PFSK-1 (cell line): Measurements from ENCODE around the gene AGBL3.

Experiments used
- FOXP2 ChIP-seq: optimal IDR thresholded peaks from 2 replicates; pipeline ENCODE3; 2011; ENCODE audit warnings: borderline replicate concordance, control low read depth, inconsistent platforms; ENCODE audit not compliant: insufficient read depth; ENCODE audit errors: extremely low read length, extremely low read depth
- POLR2AphosphoS5 ChIP-seq: IDR thresholded peaks from 2 replicates; pipeline ENCODE4 v1.6.1; 2012; ENCODE audit warnings: low read depth, mild to moderate bottlenecking, control low read depth, low read length, moderate library complexity
- SIN3A ChIP-seq: IDR thresholded peaks from 2 replicates; pipeline ENCODE4 v1.6.1; 2012; ENCODE audit warnings: mild to moderate bottlenecking, low read length, moderate library complexity, borderline replicate concordance; ENCODE audit not compliant: insufficient read depth
- TAF1 ChIP-seq: IDR thresholded peaks from 2 replicates; pipeline ENCODE4 v1.6.1; 2012; ENCODE audit warnings: low read length, control low read depth, borderline replicate concordance; ENCODE audit not compliant: insufficient read depth
- TF ChIP-seq, protein P1 (sequence below), 2 experiments: IDR thresholded peaks; 2 replicates each; pipeline versions ENCODE4 v1.6.1 to v1.8.0; 2011 to 2012; ENCODE audit warnings: low read depth in 2 of 2, low read length in 2 of 2, control low read depth in 1 of 2, inconsistent platforms in 1 of 2, mild to moderate bottlenecking in 1 of 2, moderate library complexity in 1 of 2; ENCODE audit not compliant: insufficient read depth in 1 of 2

AGBL3 gene

DNA sequence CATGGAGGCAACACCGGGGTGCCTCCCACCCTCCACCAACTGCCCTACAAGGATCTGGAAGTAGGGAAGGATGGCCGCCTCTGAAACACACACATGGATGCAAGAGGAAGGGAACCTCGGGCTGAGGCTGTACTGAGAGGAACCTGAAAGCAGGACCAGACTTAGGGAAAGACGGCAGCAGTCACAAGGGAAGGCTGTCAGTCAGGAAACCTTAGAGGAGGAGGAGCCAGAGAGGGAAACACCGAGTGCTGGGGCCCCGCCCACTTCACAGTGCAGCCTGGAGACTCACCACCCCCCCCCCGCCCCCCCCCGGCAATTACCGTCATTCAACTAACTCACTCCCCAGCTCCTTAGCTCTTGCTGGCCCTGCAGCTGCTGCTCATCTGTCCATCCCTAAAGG, 181.7 kb downstream of the AGBL3 start:
- TF ChIP-seq TAF1 = no peak
- no peak for TF ChIP-seq FOXP2
- TF ChIP-seq SIN3A = no peak
- TF ChIP-seq, protein P1, sequence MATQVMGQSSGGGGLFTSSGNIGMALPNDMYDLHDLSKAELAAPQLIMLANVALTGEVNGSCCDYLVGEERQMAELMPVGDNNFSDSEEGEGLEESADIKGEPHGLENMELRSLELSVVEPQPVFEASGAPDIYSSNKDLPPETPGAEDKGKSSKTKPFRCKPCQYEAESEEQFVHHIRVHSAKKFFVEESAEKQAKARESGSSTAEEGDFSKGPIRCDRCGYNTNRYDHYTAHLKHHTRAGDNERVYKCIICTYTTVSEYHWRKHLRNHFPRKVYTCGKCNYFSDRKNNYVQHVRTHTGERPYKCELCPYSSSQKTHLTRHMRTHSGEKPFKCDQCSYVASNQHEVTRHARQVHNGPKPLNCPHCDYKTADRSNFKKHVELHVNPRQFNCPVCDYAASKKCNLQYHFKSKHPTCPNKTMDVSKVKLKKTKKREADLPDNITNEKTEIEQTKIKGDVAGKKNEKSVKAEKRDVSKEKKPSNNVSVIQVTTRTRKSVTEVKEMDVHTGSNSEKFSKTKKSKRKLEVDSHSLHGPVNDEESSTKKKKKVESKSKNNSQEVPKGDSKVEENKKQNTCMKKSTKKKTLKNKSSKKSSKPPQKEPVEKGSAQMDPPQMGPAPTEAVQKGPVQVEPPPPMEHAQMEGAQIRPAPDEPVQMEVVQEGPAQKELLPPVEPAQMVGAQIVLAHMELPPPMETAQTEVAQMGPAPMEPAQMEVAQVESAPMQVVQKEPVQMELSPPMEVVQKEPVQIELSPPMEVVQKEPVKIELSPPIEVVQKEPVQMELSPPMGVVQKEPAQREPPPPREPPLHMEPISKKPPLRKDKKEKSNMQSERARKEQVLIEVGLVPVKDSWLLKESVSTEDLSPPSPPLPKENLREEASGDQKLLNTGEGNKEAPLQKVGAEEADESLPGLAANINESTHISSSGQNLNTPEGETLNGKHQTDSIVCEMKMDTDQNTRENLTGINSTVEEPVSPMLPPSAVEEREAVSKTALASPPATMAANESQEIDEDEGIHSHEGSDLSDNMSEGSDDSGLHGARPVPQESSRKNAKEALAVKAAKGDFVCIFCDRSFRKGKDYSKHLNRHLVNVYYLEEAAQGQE (IDR thresholded peaks at IDR 0.05; ENCODE audit: insufficient read depth in 1 of 2, low read depth in 2 of 2, low read length in 2 of 2) = no peak
- no peak for TF ChIP-seq POLR2AphosphoS5

DNA sequence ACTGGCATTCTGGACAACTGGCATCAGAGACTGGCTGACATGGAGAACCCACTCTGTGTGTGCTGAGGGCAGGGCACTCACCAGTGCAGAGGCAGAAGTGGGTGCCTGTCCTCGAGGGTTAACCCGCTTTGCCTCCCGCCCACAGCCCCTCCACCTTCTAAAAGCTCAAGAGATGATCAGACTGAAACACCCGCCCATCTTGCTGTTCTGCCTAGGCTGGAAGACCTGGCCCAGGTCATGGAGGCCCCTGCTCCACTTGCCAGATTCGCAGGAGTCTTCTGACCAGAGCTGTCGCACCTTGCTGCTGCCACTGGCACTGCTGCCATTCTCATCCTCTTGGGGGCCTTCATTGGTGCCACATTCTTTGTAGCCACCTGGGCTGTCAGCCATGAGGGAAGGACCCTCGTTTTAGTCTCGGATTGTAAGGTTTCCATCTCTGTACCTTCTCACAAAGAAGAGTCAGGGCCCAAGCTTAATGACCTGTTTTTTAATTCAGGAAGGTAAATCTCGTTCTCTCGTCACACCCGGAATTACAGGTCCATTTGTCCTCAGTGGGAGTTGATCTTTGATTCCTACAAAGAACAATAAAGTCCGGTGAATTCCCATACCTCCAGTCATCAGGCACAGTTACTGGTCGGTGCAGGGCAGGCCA, 182.3 kb downstream of the AGBL3 start:
- TF ChIP-seq TAF1 (no peak), FOXP2 (no peak), POLR2AphosphoS5 (no peak), SIN3A (no peak)
- TF ChIP-seq, protein P1 (IDR thresholded peaks at IDR 0.05; ENCODE audit: insufficient read depth in 1 of 2, low read depth in 2 of 2, low read length in 2 of 2) = no peak

DNA sequence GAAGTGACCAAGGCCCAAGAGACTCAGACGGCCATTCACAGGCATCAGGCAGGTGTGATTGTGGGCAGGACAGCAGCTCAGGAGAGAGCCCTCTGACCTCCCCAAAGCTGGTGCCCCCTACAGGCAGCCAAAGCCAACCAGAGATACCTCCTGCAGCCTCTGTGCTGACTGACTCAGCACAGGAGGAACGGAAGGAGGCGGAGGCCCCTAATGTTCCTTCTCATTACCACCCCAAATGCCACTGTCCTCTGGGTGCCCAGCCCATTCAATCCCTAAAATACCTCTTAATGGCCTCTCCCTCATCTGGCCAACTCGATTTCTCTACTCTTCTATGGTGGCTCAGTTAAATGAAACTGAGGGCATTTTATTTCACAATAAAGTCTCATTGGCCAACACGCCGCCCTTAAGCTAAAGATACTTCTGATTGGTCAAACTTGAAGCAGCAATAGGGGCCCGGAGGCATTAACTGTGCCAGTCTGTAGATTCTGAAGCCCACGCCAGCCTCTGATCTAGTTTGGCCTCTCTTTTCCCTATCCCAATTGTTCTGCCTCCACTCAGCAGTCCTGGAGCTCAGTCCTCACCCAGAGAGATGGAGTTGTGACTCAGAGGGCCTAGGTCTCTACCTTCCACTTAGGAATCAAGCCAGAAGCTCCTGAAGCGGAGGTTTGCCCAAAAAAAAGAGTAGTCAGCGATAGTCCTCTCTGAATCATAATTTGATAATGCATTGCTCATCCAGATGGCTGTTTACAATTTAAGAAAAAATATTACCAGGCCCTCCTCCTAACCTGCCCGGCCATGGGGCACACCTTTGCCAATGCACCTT, 183.0 kb downstream of the AGBL3 start:
- TF ChIP-seq SIN3A (no peak), FOXP2 (no peak), POLR2AphosphoS5 (no peak; the same call in 1 of the 2 replicates), TAF1 (no peak)
- TF ChIP-seq, protein P1 (IDR thresholded peaks at IDR 0.05; ENCODE audit: insufficient read depth in 1 of 2, low read depth in 2 of 2, low read length in 2 of 2) = no peak

DNA sequence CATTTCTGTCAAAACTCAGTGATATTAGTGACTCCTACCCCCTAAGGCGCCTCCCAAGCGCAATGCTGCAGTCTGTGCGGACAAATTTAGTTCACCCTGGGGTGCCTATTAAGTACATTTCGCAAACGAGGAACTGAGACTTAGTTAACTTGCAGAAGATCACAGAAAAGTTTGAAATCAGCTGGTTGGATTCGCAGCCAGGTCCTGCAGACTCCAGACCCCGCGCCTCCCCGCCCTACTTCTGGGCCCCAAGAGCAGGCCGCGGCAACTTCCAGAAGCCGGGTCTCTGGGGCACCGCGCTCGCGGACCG, 183.6 kb downstream of the AGBL3 start:
- no peak for TF ChIP-seq POLR2AphosphoS5
- TF ChIP-seq, protein P1 (IDR thresholded peaks at IDR 0.05; ENCODE audit: insufficient read depth in 1 of 2, low read depth in 2 of 2, low read length in 2 of 2) = no peak
- TF ChIP-seq FOXP2 = no peak
- TF ChIP-seq TAF1 = no peak
- no peak for TF ChIP-seq SIN3A
